ENCODE measurements around the gene TMEM231.

Gene TMEM231

DNA sequence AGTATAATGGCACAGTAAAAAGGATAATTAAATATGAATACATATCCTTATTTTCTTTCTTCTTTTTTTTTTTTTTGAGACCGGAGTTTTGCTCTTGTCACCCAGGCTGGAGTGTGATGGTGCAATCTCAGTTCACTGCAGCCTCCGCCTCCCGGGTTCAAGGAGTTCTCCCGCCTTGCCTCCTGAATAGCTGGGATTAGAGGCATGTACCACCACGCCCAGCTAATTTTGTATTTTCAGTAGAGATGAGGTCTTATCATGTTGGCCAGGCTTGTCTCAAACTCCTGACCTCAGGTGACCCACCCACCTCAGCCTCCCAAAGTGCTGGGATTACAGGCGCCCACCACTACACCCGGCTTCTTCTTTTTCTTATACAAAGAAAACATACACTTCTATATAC, 22.2 kb upstream of the TMEM231 start:
- Histone ChIP-seq H3K27me3 (ENCODE audit: low read depth) (no peaks in the 10 kb centered on the region), H3K9me3 (no peaks in the 10 kb centered on the region), H3K4me1 (peaks cover 9% of the 10 kb centered on the region), H3K4me3 (no peak overlapping the region), H3K36me3 (replicated peaks) (peaks cover 47% of the 10 kb centered on the region)
- DNase-seq (ENCODE audit: low spot score in 2 of 2) = no peak
- in situ Hi-C loops (cut with MboI; ENCODE audit: low sequenced_read_pairs) = no loop called here

DNA sequence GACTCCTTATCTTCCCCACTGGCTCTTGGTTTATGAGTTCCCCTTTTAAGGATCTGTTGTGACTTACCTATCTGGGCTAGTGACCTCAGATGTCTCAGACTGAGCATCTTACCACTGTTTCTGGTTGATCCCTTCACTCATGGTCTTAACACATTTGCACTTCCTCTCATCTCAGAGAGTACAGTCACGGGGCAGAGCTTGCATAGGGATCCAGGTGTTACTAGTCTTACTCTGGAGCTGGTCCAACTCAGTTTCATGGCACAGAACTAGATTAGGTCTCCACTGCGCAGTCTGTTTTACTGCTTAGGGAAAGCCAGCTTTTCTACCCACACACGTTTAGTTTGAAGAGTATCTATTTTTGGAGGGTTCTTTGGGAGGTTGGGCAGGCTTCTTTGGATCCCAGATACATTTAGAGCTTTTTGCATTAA, 20.3 kb upstream of the TMEM231 start:
- H3K9me3 ChIP-seq = no peaks in the 10 kb centered on the region
- in situ Hi-C loops (cut with MboI; ENCODE audit: low sequenced_read_pairs) = no loop called here
- H3K4me3 ChIP-seq = no peak overlapping the region
- H3K36me3 ChIP-seq (replicated peaks) = peaks cover 60% of the 10 kb centered on the region
- no peaks in the 10 kb centered on the region for H3K27me3 ChIP-seq (ENCODE audit: low read depth)
- peaks cover 9% of the 10 kb centered on the region for H3K4me1 ChIP-seq
- no peak for DNase-seq (ENCODE audit: low spot score in 2 of 2)

DNA sequence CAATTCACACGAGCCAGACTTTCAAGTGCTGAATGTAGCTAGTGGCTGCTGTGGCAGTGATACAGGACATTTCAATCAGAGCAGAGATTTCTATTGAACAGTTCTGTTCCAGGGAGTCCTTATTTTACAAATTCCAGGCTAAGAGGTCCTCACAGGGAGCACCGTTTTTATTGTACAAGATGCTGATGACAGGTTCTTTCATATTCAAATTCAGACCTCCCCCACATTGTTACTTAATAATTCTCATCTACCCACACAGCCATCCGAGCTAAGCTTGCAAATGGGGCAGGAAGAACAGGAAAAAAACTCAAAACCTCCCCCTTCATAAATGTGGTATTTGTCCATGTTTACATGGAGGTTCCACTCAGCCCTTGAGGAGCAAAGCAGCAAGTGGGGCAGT, 19.9 kb upstream of the TMEM231 start:
- H3K9me3 ChIP-seq = no peaks in the 10 kb centered on the region
- H3K27me3 ChIP-seq (ENCODE audit: low read depth) = no peaks in the 10 kb centered on the region
- peak in 1 of 2 experiments; percentile 51 for DNase-seq (ENCODE audit: low spot score in 2 of 2)
- H3K4me1 ChIP-seq = peaks cover 9% of the 10 kb centered on the region
- peaks cover 65% of the 10 kb centered on the region for H3K36me3 ChIP-seq (replicated peaks)
- H3K4me3 ChIP-seq = no peak overlapping the region
- in situ Hi-C loops (cut with MboI; ENCODE audit: low sequenced_read_pairs) = no loop called here

DNA sequence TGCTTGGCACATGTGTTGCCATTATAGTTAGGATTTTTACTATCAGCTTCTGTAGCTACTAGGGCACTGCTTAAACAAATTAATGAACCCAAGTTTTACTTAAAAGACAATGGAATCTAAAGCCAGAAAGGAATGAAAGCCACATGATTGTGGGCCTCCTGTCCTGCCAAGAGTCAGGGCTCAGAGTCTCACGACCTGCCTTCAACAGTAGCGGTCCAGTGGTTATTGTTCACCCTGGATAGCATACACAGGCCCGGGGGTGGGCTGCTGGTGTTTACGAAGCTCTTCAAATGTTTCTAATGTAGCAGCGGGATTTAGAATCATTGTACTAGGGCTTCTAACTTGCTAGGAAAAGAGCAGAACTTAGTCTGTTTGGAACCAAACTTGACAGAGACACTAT, 17.9 kb upstream of the TMEM231 start:
- peaks cover 79% of the 10 kb centered on the region for H3K36me3 ChIP-seq (replicated peaks)
- in situ Hi-C loops (cut with MboI; ENCODE audit: low sequenced_read_pairs) = no loop called here
- no peaks in the 10 kb centered on the region for H3K9me3 ChIP-seq
- peaks cover 9% of the 10 kb centered on the region for H3K4me1 ChIP-seq
- DNase-seq (ENCODE audit: low spot score in 2 of 2) = no peak
- no peaks in the 10 kb centered on the region for H3K27me3 ChIP-seq (ENCODE audit: low read depth)
- no peak overlapping the region for H3K4me3 ChIP-seq

DNA sequence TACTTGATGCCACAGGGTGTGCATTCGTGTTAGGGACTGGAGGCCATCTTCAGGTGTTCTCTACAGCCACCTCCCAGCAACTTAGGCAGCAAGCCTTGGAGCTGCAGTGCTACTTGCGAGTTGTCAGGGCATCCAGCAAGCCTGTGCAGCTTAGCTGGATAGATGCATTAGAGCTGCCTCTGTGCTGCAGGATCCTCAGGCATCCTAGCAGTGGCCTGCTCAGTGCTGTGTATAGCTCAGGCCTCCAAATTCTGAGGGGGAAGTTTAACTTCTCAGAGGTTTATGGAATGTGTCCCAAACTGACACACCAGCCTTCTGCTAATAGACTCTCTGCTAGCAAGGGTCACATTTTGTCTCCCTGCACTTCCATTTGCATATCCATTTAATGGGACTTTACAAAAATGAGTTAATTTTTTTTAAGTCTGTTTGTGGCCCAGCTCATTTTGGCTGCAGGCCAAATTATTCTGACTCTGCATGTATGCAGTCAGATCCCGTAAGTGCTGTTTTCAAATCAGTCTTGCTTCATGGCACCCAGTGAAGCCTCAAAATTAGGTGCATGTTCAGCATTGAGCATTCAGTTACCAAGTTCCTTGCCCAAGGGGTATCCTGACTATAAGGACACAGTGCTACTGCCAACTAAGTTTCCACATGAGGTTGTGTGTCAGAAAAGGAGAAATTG, 17.0 kb upstream of the TMEM231 start:
- DNase-seq (ENCODE audit: low spot score in 2 of 2) = no peak
- no peaks in the 10 kb centered on the region for H3K27me3 ChIP-seq (ENCODE audit: low read depth)
- H3K4me3 ChIP-seq = no peak overlapping the region
- H3K36me3 ChIP-seq (replicated peaks) = peaks cover 81% of the 10 kb centered on the region
- peaks cover 9% of the 10 kb centered on the region for H3K4me1 ChIP-seq
- in situ Hi-C loops (cut with MboI; ENCODE audit: low sequenced_read_pairs) = no loop called here
- H3K9me3 ChIP-seq = no peaks in the 10 kb centered on the region

DNA sequence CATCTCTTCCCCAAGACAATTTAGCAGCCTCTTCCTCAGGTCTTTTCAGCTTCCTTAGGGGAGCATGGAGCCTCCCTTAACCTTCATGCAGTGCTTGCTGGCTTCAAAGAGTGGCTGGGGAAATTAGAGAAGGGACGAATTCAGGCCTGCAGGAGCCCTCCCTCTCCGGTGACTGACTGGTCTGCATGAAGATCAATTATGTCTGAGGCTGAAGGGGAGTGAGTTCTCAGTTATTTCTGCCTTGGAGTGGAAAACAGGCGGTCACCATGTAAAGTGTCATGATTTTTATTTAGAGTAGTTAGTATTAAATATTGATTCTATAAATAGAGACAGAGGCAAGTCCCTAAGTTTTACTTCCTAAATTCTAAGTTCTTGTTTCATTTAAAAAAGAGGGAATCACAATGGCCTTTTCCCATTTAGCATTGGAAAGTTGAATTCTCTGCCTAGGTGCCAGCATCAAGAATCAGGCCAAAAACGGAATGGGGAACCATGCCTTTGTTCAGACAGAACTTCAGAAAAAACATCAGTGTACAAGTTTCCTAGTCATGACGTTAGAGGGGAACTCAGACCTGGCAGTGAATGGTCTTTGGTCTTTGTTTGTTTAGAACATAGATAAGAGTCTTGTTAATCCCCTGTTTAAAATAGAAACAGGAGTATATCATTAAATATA, 14.5 kb upstream of the TMEM231 start:
- in situ Hi-C loops (cut with MboI; ENCODE audit: low sequenced_read_pairs) = no loop called here
- DNase-seq (ENCODE audit: low spot score in 2 of 2) = peak in 1 of 2 experiments; percentile 0
- H3K36me3 ChIP-seq (replicated peaks) = peaks cover 65% of the 10 kb centered on the region

DNA sequence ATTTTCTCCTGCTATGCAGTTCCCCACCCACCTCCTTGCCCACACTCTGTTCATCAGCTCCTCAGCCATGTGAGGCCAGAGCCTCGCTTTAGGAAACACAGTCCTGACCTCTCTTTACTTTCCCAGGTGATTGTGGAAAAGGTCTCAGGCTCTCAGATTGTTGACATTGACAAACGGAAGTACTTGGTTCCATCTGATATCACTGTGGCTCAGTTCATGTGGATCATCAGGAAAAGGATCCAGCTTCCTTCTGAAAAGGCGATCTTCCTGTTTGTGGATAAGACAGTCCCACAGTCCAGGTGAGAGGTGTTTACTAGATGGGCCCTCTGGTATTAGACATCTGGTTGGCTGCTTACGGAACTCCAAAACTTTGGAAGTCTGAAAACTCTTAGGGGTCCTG, 11.9 kb upstream of the TMEM231 start:
- Histone ChIP-seq H3K4me1 (peaks cover 13% of the 10 kb centered on the region), H3K27me3 (ENCODE audit: low read depth) (0 out of 2 replicates have a peak, but pooled peaks cover 3% of the 10 kb centered on the region), H3K4me3 (no peak overlapping the region), H3K9me3 (no peaks in the 10 kb centered on the region), H3K36me3 (replicated peaks) (peaks cover 51% of the 10 kb centered on the region)
- in situ Hi-C loops (cut with MboI; ENCODE audit: low sequenced_read_pairs) = no loop called here
- DNase-seq (ENCODE audit: low spot score in 2 of 2) = no peak

More for the DNA sequence above, 14.5 kb upstream of the TMEM231 start:
- peaks cover 9% of the 10 kb centered on the region for H3K4me1 ChIP-seq
- no peaks in the 10 kb centered on the region for H3K9me3 ChIP-seq
- H3K4me3 ChIP-seq = no peak overlapping the region
- H3K27me3 ChIP-seq (ENCODE audit: low read depth) = no peaks in the 10 kb centered on the region

DNA sequence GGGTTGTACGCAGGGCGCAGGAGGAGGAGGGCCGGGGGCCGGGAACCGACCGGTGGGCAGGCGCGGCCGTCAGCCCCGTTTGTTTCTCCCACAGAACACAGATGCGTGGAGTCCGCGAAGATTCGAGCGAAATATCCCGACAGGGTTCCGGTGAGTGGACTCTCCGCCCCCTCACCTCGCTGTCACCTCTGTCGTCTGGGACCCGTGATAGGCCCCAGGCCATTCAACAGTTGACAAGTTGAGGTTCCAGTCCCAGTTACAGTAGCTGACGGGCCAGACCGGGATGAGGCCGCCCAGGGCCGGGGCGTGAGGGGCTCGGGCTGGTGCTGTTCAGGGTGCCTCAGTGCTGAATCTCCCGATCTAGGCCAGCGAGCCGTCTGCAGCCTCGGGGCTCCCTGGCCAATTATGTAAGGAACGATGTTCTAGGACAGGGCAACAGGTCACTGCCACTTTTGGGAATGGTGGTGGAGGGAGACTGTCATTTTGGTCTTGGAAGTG, 10.8 kb upstream of the TMEM231 start:
- in situ Hi-C loops (cut with MboI; ENCODE audit: low sequenced_read_pairs) = no loop called here
- H3K9me3 ChIP-seq = no peaks in the 10 kb centered on the region
- DNase-seq (ENCODE audit: low spot score in 2 of 2) = peak in 1 of 2 experiments; percentile 35
- H3K36me3 ChIP-seq (replicated peaks) = peaks cover 44% of the 10 kb centered on the region
- peak overlapping the region; percentile 86 for H3K4me3 ChIP-seq
- H3K4me1 ChIP-seq = peaks cover 13% of the 10 kb centered on the region
- peaks cover 4% of the 10 kb centered on the region; the same call in 1 of the 2 replicates for H3K27me3 ChIP-seq (ENCODE audit: low read depth)

DNA sequence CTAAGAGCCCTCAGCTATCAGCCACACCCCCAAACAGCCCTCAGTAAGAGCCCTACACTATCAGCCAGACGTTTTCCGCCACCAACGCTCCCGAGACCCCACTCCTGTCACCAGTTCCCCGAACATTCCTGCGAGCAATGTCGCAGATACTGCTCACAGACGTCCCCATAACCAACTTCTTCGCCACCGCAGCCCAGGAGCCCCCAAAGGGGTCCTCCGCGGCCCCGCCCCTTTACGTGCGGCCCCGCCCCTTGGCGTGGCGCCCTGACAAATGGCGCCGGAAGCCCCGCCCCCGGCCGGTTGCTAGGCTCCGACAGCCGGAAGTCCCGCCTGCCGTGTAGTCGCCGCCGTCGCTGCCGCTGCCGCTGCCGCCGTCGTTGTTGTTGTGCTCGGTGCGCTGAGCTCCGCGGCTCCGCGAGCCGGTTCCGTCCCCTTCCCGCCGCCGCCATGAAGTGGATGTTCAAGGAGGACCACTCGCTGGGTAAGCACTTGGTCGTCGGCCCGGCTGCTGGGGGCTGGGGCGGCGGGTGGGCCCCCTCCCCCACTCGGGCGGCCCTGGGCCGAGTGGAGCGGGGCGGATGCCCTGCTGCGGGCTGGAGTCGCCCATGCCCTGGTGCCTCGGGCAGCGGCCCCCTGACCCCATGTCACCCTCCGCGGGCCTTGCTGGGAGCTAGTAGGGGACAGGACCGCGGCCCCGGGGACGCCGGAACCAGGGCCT, 10.1 kb upstream of the TMEM231 start, which contains the start of gene GABARAPL2:
TSS of gene GABARAPL2 (plus strand) at position 340 of the 718 bp plus-strand sequence. CDS start at position 448, 108 bp downstream.
- H3K4me3 ChIP-seq = peak within 1 kb of the TSS; percentile 86
- in situ Hi-C loops (cut with MboI; ENCODE audit: low sequenced_read_pairs) = no loop called here
- no peaks in the 10 kb centered on the region for H3K9me3 ChIP-seq
- peaks cover 39% of the 10 kb centered on the region for H3K36me3 ChIP-seq (replicated peaks)
- peak; percentile 71 to 91 for DNase-seq (ENCODE audit: low spot score in 2 of 2)
- peaks cover 4% of the 10 kb centered on the region; the same call in 1 of the 2 replicates for H3K27me3 ChIP-seq (ENCODE audit: low read depth)
- peaks cover 13% of the 10 kb centered on the region for H3K4me1 ChIP-seq

DNA sequence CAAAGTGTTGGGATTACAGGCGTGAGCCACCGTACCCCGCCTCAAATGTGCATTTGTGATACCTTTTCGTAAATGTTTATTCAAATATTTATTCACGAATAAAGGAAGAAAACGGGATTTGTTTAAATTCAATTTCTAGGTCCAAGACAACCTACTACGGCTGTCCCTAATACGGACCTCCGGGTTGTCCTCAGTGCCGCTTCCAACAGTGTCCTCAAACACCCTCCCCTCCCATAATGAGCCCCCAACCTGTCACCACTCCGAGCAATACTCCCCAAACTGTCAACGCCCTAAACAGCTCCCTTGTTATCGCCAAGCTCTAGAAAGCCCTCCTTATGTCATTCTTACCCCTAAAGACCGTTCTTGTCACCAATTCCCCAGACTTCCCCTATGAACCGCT, 9.6 kb upstream of the TMEM231 start:
- Histone ChIP-seq H3K4me1 (peaks cover 13% of the 10 kb centered on the region), H3K4me3 (peak overlapping the region; percentile 86), H3K9me3 (no peaks in the 10 kb centered on the region), H3K36me3 (replicated peaks) (peaks cover 34% of the 10 kb centered on the region), H3K27me3 (ENCODE audit: low read depth) (peaks cover 4% of the 10 kb centered on the region; the same call in 1 of the 2 replicates)
- in situ Hi-C loops (cut with MboI; ENCODE audit: low sequenced_read_pairs) = no loop called here
- no peak for DNase-seq (ENCODE audit: low spot score in 2 of 2)

DNA sequence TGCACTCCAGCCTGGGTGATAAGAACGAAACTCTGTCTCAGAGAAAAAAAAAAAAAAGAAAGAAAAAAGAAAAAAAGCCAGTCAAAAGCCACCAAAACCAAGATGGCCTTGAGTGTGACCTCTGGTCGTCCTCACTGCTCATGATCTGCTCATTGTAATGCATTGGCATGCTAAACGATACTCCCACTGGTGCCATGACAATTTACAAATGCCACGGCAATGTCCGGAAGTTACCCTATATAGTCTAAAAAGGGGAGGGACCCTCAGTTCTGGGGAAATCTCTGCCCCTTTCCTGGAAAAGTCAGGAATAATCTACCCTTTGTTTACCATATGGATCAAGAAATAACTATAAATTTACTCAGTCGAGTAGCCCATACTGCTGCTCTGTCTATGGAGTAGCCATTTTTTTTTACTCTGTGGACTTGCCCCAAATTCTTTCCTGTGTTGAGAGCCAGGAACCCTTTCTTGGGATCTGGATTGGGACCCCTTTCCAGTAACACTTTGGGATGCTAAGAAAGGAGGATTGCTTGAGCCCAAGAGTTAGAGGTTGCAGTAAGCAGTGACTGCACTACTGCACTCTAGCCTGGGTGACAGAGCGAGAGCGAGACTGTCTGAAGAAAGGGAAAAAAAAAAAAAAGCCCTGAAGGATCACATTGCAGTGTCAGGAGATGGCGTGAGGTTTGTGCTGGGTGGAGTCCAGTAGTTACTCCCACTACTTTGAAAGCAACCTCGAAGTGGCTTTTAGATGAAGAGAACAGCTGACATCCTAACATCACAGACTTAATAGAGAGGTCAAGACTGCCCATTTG, 3.7 kb upstream of the TMEM231 start:
- Histone ChIP-seq H3K4me3 (no peak overlapping the region), H3K36me3 (replicated peaks) (no peaks in the 10 kb centered on the region), H3K9me3 (no peaks in the 10 kb centered on the region), H3K4me1 (peaks cover 25% of the 10 kb centered on the region), H3K27me3 (ENCODE audit: low read depth) (peaks cover 4% of the 10 kb centered on the region; the same call in 1 of the 2 replicates)
- no peak for DNase-seq (ENCODE audit: low spot score in 2 of 2)
- in situ Hi-C loops (cut with MboI; ENCODE audit: low sequenced_read_pairs) = no loop called here

DNA sequence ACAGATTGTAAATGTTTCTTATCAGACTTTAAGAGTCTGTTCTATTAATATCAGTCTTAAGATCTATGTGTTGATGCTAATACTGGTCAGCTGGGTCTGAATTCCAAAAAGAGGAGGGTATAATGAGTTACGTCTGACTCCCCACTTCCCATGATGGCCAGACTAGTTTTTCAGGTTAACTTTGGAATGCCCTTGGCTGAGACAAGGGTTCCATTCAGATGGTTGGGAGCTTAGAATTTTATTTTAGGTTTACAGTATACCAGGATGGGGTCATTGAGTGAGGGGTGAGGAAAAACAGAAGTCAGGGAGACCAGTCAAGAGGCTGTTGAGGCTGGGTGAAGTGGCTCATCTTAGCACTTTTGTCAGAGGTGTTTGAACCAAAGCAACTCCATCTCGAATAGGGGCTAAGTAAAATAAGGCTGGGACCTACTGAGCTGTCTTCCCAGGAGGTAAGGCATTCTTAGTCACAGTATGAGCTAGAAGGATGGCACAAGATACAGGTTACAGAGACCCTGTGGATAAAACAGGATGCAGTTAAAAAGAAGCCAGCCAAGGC, 2.9 kb upstream of the TMEM231 start:
- Histone ChIP-seq H3K36me3 (replicated peaks) (no peaks in the 10 kb centered on the region), H3K4me1 (peaks cover 27% of the 10 kb centered on the region), H3K27me3 (ENCODE audit: low read depth) (peaks cover 4% of the 10 kb centered on the region; the same call in 1 of the 2 replicates), H3K9me3 (no peaks in the 10 kb centered on the region), H3K4me3 (no peak overlapping the region)
- no peak for DNase-seq (ENCODE audit: low spot score in 2 of 2)
- in situ Hi-C loops (cut with MboI; ENCODE audit: low sequenced_read_pairs) = no loop called here
